Hepatic stellate cell (primary cell): Measurements from ENCODE around the gene TEX2.

Source experiments
- DNase-seq: peaks from one replicate; pipeline ENCODE4 v3.0.0; 2011; ENCODE audit warnings: low spot score

Gene TEX2

GRCh38 chr17:64263000-64263766, at the start of gene TEX2:
TSS of gene TEX2 (minus strand) at chr17:64263260. CDS start at chr17:64214217, 49,043 bp downstream.
- DNase-seq, result peak; percentile 93

GRCh38 chr17:64309710-64310109, 46.6 kb upstream of the TEX2 start:
- no peak for DNase-seq

- no peak for DNase-seq
Observed at GRCh38 chr17:64309021-64309420, 46.0 kb upstream of the TEX2 start.

GRCh38 chr17:64306850-64307463, 43.9 kb upstream of the TEX2 start:
- peak; percentile 63 for DNase-seq

- DNase-seq, result no peak
Observed at GRCh38 chr17:64304551-64304950, 41.5 kb upstream of the TEX2 start.

GRCh38 chr17:64300699-64300965, 37.6 kb upstream of the TEX2 start:
- DNase-seq, result no peak

GRCh38 chr17:64297467-64298088, 34.5 kb upstream of the TEX2 start:
- no peak for DNase-seq

- peak; percentile 50 for DNase-seq
Observed at GRCh38 chr17:64296246-64296645, 33.2 kb upstream of the TEX2 start.

- no peak for DNase-seq
Observed at GRCh38 chr17:64295146-64295545, 32.1 kb upstream of the TEX2 start.

- no peak for DNase-seq
Observed at GRCh38 chr17:64291268-64291851, 28.3 kb upstream of the TEX2 start.

- no peak for DNase-seq
Observed at GRCh38 chr17:64289741-64290141, 26.7 kb upstream of the TEX2 start.

GRCh38 chr17:64282753-64283080, 19.7 kb upstream of the TEX2 start:
- DNase-seq, result no peak

GRCh38 chr17:64281962-64282752, 19.1 kb upstream of the TEX2 start:
- peak; percentile 60 for DNase-seq

GRCh38 chr17:64278614-64279013, 15.6 kb upstream of the TEX2 start:
- no peak for DNase-seq

GRCh38 chr17:64277831-64278562, 14.9 kb upstream of the TEX2 start:
- no peak for DNase-seq

- no peak for DNase-seq
Observed at GRCh38 chr17:64276961-64277505, 14.0 kb upstream of the TEX2 start.

- DNase-seq, result no peak
Observed at GRCh38 chr17:64275016-64275415, 12.0 kb upstream of the TEX2 start.

GRCh38 chr17:64273006-64273405, 9.9 kb upstream of the TEX2 start:
- no peak for DNase-seq

- no peak for DNase-seq
Observed at GRCh38 chr17:64270885-64271284, 7.8 kb upstream of the TEX2 start.

GRCh38 chr17:64269687-64270649, 6.9 kb upstream of the TEX2 start:
- DNase-seq, result no peak
